Activated naive CD8-positive, alpha-beta T cell treated with anti-CD3 and anti-CD28 coated beads, Interleukin-2, amount 50 U/mL, for 24 hours (primary cell): ENCODE data around the gene MRPL41.
"Not testable (repeated sequence)": the region's sequence is repeated elsewhere in the genome, so short reads cannot be mapped to it uniquely, and the experiment has no call there.

ENCODE experiments used
- ATAC-seq: fragments of 150-1000 bp; cut with Tn5 transposase; one replicate; pipeline ENCODE4 v1.10.0; 2021
- DNase-seq: peaks from one replicate; pipeline ENCODE4 v3.0.0; 2021
- H3K27ac Mint-ChIP-seq: one replicate; pipeline ENCODE4 v1.8.0; 2021; ENCODE audit warnings: mild to moderate bottlenecking, mixed read lengths
- H3K27me3 Mint-ChIP-seq: one replicate; pipeline ENCODE4 v1.8.0; 2021; ENCODE audit warnings: mixed read lengths
- H3K36me3 Mint-ChIP-seq: one replicate; pipeline ENCODE4 v1.8.0; 2021; ENCODE audit warnings: low read depth, mixed read lengths
- H3K4me1 Mint-ChIP-seq: one replicate; pipeline ENCODE4 v1.8.0; 2021; ENCODE audit warnings: mixed read lengths
- H3K4me3 Mint-ChIP-seq: one replicate; pipeline ENCODE4 v1.8.0; 2021; ENCODE audit warnings: mild to moderate bottlenecking, moderate library complexity, mixed read lengths
- H3K9me3 Mint-ChIP-seq: one replicate; pipeline ENCODE4 v1.8.0; 2021; ENCODE audit warnings: mixed read lengths

The MRPL41 gene

DNA sequence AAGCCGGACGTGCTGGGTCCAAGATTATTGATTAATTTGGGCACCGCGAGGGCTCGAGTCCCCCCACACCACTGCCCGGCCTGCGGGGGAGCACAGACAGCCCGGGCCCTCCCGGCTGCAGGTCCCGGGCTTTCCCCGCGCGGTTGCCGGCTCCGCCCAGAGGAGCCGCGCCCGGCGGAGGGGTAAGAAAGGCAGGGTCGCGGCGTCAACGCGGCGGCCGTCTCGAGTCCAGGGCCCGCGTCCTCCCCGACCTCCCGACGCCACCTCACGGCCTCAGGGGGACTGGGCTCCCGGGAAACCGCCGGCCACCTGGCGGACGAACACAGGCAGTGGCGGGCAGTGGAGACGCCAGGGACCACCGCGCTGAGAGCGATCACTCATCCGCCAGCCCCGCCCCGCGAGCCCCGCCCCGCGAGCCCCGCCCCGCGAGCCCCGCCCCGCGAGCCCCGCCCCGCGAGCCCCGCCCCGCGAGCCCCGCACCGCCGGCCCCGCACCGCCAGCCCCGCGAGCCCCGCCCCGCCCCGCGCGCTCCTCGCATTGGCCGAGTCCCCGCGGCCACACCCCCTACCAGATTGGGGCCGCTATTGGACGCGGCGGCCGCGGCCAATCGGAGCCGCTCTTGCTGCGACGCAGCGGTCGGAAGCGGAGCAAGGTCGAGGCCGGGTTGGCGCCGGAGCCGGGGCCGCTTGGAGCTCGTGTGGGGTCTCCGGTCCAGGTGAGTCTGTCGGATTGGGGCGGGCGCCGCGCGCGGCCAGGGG is at the start of gene MRPL41:
Gene MRPL41 (plus strand): TSS at position 616 of the 758 bp plus-strand sequence. CDS start 203 bp downstream, outside the sequence.
- peaks cover 18% of the 10 kb centered on the region for H3K4me1 Mint-ChIP-seq
- peak within 1 kb of the TSS; percentile 84 for H3K4me3 Mint-ChIP-seq
- no peaks in the 10 kb centered on the region for H3K27me3 Mint-ChIP-seq
- H3K36me3 Mint-ChIP-seq, result peaks cover 13% of the 10 kb centered on the region
- peak within 1 kb of the TSS; percentile 86 for H3K27ac Mint-ChIP-seq
- no peaks in the 10 kb centered on the region for H3K9me3 Mint-ChIP-seq
- peak; percentile 91 for DNase-seq
- peak; percentile 92 for ATAC-seq

DNA sequence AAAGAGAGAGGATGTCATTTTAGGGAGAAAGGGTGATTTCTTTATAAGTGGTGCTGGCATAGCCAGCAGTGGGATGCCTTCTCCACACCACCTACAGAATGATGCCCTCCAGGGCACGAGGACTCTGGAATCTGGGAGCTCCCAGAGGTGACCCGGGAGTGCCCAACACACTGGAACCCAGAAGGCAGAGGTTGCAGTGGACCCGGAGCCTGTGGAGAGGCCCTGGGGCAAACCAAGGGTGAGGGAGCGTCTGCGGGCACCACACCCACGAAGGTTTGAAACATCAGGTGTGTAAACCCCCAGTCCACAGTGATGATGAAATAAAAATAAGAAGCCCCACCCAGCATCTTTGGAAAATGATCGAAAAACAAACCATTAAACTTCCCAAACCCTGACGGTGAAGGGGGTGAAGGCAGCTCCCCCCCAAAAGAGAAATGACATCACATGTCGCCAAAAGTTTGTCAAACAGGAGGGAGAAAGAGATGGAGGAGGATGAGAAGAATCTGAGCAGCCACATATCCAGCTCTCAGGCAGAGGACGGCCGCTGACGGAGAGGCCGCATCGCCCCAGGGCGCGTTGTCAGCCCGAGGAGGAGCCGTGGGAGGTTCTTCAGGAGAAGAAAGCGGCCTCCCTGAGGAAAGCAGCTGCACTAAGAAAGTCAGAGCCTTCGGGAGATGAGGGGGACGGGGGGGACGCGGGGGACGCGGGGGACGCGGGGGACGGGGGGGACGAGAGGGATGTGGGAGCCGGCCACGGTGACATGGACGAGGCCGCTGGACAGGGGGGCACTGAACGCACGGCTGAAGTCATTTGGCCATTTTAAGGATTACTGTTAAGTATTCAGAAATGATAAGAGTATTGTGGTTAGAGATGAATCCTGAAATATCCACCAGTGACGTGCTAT is 49.4 kb upstream of the MRPL41 start:
- no peaks in the 10 kb centered on the region for H3K27me3 Mint-ChIP-seq
- H3K4me3 Mint-ChIP-seq, result peak overlapping the region; percentile 24

DNA sequence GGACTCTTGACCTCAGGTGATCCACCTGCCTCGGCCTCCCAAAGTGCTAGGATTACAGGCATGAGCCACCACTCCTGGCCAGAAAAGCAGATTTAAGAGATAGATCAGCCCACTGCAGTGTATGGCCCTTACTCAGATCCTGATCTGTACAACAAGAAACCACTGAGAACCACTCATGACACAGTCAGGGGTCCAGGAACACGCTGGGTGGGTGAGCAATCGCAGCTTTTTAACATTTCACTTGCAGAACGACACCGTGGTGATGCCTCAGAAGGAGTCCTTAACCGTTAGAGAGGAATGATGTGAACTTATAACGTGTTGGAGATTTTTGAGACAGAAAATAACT is 47.3 kb upstream of the MRPL41 start:
- DNase-seq (no peak), ATAC-seq (peak; percentile 50)
- Mint-ChIP-seq H3K4me3 (no peak overlapping the region), H3K27ac (no peak overlapping the region), H3K4me1 (peaks cover 2% of the 10 kb centered on the region), H3K27me3 (no peaks in the 10 kb centered on the region), H3K9me3 (no peaks in the 10 kb centered on the region), H3K36me3 (peaks cover 8% of the 10 kb centered on the region)

More for the DNA sequence above, 49.4 kb upstream of the MRPL41 start:
- no peaks in the 10 kb centered on the region for H3K9me3 Mint-ChIP-seq
- H3K36me3 Mint-ChIP-seq, result peaks cover 7% of the 10 kb centered on the region
- H3K4me1 Mint-ChIP-seq, result peaks cover 2% of the 10 kb centered on the region
- H3K27ac Mint-ChIP-seq, result peak overlapping the region; percentile 74
- ATAC-seq, result no peak
- DNase-seq, result no peak

DNA sequence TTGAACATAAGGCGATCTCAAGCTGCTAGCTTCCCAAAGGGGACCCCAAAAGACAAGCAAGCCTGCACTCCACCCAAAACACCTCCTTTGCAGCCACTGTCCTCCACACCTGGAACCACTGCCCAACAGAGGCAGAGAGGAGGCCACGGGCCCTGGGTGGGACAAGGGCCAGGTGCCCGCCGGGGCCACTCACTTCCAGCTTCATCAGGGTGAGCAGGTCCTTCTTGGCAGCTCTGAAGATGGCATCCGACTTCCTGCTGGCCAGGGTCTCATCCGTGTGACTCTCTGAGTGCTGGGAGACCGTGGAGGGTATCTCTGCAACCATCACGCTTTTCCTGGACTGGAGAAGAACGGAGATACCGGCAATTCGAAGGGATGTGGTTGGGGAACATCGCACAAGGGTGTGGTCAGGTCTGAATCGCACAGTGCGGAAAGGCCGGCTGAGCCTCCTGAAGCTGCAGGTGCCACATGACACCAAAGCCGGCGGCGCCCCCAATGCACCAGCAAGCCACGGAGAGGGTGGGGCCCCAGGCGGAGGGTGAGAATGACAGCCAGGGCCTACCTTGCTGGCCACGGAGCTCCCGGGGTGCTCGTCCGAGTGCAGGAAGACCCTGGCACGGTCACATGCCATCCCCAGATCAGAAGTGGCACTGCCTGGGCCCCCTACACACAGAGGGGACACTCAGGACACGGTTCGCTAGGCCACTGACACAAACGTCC is 46.1 kb upstream of the MRPL41 start:
- H3K4me3 Mint-ChIP-seq, result no peak overlapping the region
- H3K27ac Mint-ChIP-seq, result no peak overlapping the region
- peaks cover 2% of the 10 kb centered on the region for H3K4me1 Mint-ChIP-seq
- H3K27me3 Mint-ChIP-seq, result no peaks in the 10 kb centered on the region
- peaks cover 9% of the 10 kb centered on the region for H3K36me3 Mint-ChIP-seq
- ATAC-seq, result no peak
- no peaks in the 10 kb centered on the region for H3K9me3 Mint-ChIP-seq
- DNase-seq, result no peak

DNA sequence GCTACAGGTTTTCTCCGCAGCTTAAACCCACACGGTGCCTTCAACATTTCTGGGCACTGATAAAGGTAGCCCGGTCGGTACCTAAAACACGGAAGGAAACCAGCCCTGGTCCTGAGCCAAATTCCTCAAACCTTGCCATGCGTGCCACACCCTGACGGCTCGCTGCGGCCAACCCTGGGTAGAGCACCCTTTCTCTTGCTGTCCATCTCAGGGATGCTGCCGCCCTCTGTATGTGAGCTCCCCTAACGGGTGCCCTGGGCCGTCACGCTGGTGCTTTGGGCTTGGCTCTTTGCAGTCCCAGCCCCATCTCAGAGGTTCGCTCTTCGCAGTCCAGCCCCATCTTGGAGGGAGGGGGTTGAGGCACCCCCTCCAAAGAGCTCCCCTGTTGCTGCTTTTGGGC is 45.4 kb upstream of the MRPL41 start:
- no peak overlapping the region for H3K4me3 Mint-ChIP-seq
- H3K36me3 Mint-ChIP-seq, result peaks cover 9% of the 10 kb centered on the region
- H3K4me1 Mint-ChIP-seq, result peaks cover 2% of the 10 kb centered on the region
- no peaks in the 10 kb centered on the region for H3K9me3 Mint-ChIP-seq
- H3K27me3 Mint-ChIP-seq, result no peaks in the 10 kb centered on the region
- no peak overlapping the region for H3K27ac Mint-ChIP-seq
- DNase-seq (no peak), ATAC-seq (no peak)

DNA sequence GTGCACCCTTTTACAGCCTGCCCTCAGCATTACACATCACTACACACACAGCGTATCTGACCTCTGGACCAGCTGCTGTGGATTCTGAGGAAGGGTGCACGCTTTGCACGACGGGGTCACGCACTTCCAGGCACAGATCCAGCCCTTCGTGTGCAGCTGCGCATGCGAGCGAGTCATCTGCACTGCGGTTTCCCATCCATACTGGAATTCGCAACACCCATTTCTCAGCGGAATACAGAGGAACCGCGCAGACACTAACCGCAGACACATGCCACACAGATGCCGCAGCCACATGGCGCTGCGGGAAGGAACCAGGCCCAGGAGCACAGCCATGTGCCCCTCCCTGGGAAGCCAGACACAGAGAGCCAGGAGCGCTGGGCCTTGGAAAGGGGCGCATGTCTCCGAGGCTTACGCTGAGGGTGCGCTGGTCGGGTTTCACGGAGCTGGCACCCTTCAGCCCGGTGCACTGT is 44.9 kb upstream of the MRPL41 start:
- peaks cover 2% of the 10 kb centered on the region for H3K4me1 Mint-ChIP-seq
- no peaks in the 10 kb centered on the region for H3K27me3 Mint-ChIP-seq
- no peak overlapping the region for H3K27ac Mint-ChIP-seq
- H3K36me3 Mint-ChIP-seq, result peaks cover 7% of the 10 kb centered on the region
- DNase-seq, result no peak
- no peak overlapping the region for H3K4me3 Mint-ChIP-seq
- ATAC-seq, result no peak
- H3K9me3 Mint-ChIP-seq, result no peaks in the 10 kb centered on the region

DNA sequence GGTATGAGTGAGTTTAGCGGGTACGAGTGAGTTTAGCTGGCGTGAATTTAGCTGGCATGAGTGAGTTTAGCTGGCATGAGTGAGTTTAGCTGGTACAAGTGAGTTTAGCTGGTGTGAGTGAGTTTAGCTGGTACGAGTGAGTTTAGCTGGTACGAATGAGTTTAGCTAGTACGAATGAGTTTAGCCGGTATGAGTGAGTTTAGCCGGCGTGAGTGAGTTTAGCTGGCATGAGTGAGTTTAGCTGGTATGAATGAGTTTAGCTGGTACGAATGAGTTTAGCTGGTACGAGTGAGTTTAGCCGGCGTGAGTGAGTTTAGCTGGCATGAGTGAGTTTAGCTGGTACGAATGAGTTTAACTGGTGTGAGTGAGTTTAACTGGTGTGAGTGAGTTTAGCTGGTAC is 42.5 kb upstream of the MRPL41 start:
- Mint-ChIP-seq H3K36me3 (peaks cover 2% of the 10 kb centered on the region), H3K4me1 (peaks cover 3% of the 10 kb centered on the region), H3K27ac (no peak overlapping the region), H3K4me3 (no peak overlapping the region), H3K9me3 (no peaks in the 10 kb centered on the region), H3K27me3 (no peaks in the 10 kb centered on the region)
- DNase-seq, result no peak
- no peak for ATAC-seq

DNA sequence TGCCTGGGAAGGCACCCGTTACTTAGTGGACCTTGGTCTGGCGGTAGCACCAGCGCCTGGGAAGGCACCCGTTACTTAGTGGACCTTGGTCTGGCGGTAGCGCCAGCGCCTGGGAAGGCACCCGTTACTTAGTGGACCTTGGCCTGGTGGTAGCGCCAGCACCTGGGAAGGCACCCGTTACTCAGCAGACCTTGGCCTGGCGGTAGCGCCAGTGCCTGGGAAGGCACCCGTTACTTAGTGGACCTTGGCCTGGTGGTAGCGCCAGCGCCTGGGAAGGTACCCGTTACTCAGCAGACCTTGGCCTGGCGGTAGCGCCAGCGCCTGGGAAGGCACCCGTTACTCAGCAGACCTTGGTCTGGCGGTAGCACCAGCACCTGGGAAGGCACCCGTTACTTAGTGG is 40.6 kb upstream of the MRPL41 start:
- H3K4me3 Mint-ChIP-seq, DNase-seq, H3K27me3 Mint-ChIP-seq, H3K9me3 Mint-ChIP-seq, H3K36me3 Mint-ChIP-seq, ATAC-seq, H3K27ac Mint-ChIP-seq, H3K4me1 Mint-ChIP-seq: not testable (repeated sequence)

DNA sequence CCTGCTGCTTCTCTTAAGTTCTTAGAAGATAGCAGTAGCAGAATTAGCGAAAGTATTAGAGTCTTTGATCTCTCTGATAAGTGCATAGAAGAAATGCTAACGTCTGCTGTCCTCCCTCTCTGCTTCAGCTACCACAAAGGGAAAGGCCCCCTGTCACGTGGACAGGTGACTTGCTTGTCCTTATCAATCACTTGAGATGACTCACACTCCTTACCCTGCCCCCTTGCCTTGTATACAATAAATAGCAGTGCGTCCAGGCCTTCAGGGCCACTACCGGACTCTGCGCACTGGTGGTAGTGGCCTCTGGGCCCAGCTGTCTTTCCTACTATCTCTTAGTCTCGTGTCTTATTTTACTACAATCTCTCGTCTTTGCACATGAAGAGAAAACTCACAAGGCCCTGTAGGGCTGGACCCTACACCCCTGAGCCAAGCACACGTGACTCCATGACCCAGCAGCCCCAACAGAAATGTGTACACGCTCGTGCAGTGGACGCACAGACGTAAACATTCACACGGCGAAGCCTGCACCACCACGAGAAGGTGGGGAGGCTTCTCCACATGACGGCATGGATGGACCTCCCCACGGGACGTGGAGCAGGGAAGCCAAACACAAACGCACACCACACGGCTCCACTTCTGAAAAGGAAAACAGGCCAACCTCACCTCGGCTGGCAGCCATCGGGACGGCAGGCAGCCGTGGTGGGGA is 39.8 kb upstream of the MRPL41 start:
- no peaks in the 10 kb centered on the region for H3K27me3 Mint-ChIP-seq
- no peak for ATAC-seq
- peaks cover 2% of the 10 kb centered on the region for H3K36me3 Mint-ChIP-seq
- peaks cover 3% of the 10 kb centered on the region for H3K4me1 Mint-ChIP-seq
- no peak overlapping the region for H3K27ac Mint-ChIP-seq
- H3K9me3 Mint-ChIP-seq, result no peaks in the 10 kb centered on the region
- no peak for DNase-seq
- H3K4me3 Mint-ChIP-seq, result no peak overlapping the region

DNA sequence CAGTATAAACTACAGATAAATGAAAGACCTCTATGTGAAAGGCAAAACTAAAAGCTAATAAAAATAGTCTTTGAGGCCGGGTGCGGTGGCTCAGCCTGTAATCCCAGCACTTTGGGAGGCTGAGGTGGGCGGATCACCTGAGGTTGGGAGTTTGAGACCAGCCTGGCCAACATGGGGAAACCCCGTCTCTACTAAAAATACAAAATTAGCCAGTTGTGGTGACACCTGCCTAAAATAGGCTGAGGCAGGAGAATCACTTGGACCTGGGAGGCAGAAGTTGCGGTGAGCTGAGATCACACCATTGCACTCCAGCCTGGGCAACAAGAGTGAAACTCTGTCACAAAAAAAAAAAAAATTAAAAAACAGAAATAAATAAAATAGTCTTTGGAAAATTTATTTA is 38.5 kb upstream of the MRPL41 start:
- not testable (repeated sequence) for H3K27ac Mint-ChIP-seq, H3K4me3 Mint-ChIP-seq, H3K36me3 Mint-ChIP-seq, H3K9me3 Mint-ChIP-seq, H3K4me1 Mint-ChIP-seq, ATAC-seq, DNase-seq, H3K27me3 Mint-ChIP-seq

DNA sequence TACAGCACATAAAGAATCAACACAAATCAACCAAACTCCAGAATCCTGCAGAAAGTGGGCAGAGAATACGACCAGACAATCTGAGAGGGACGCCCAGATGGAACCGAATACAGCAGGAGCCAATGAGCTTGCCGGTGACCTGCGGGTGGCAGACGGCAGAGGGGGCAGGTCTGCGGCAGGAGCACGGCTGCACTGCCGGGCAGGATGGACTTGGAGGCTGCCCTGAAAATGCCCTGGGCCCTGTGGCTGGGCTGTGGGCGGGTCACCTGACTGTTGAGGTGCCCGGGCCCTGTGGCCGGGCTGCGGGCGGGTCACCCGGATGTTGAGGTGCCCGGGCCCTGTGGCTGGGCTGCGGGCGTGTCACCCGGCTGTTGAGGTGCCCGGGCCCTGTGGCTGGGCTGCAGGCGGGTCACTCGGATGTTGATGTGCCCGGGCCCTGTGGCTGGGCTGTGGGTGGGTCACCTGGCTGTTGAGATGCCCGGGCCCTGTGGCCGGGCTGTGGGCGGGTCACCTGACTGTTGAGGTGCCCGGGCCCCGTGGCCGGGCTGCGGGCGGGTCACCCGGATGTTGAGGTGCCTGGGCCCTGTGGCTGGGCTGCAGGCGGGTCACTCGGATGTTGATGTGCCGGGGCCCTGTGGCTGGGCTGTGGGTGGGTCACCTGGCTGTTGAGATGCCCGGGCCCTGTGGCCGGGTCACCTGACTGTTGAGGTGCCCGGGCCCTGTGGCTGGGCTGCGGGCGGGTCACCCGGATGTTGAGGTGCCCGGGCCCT is 37.7 kb upstream of the MRPL41 start:
- H3K27me3 Mint-ChIP-seq, H3K27ac Mint-ChIP-seq, ATAC-seq, H3K4me1 Mint-ChIP-seq, H3K9me3 Mint-ChIP-seq, H3K36me3 Mint-ChIP-seq, DNase-seq, H3K4me3 Mint-ChIP-seq: not testable (repeated sequence)

DNA sequence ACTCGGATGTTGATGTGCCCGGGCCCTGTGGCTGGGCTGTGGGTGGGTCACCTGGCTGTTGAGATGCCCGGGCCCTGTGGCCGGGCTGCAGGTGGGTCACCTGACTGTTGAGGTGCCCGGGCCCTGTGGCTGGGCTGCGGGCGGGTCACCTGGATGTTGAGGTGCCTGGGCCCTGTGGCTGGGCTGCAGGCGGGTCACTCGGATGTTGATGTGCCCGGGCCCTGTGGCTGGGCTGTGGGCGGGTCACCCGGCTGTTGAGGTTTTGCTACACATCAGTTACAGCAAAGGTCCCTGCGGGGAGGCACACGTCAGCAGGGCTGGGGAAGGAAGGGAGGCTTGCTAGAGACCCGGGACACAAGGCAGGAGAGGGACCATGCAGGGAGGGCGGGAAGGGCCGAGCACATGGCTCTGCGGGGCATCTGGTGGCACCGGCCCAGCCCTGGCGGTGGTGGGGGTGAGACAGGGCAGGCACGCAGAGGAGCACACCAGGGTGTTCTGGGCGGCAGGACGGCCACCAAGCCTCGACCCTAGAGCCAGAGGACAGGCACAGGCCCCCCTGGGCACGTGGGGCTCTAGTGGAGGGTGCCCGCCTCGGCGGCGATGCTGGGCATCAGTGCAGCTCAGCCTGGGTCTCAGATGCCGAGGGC is 36.9 kb upstream of the MRPL41 start:
- Mint-ChIP-seq H3K27ac (no peak overlapping the region), H3K36me3 (no peaks in the 10 kb centered on the region), H3K9me3 (no peaks in the 10 kb centered on the region), H3K4me3 (no peak overlapping the region), H3K27me3 (no peaks in the 10 kb centered on the region), H3K4me1 (peaks cover 3% of the 10 kb centered on the region)
- no peak for DNase-seq
- no peak for ATAC-seq

DNA sequence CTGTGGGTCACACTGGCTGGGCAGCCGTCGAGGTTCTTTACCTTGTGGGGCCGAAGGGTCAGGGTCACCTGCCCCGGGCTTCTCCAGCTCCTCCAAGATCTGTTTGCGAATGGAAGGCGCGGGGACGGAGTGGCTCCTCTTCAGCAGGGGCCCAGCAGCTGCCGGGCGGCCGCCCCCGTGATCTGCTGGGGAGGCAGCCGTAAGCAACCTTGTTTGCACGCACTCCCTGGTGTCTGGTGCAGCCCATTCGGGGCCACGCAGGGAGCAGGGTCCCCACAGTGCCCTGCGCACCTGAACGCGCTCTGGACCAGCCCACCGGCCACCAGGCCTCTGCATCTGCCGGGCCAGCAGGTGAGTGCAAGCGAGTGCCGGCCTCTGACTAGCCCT is 36.3 kb upstream of the MRPL41 start:
- Mint-ChIP-seq H3K4me1 (peaks cover 3% of the 10 kb centered on the region), H3K27me3 (no peaks in the 10 kb centered on the region), H3K4me3 (no peak overlapping the region), H3K9me3 (no peaks in the 10 kb centered on the region), H3K27ac (no peak overlapping the region), H3K36me3 (no peaks in the 10 kb centered on the region)
- DNase-seq (no peak), ATAC-seq (no peak)
